Adrenal gland (tissue), 12 donors: Measurements from ENCODE around the gene VWF. TPM values are rescaled to one million over a fixed set of nuclear protein-coding genes. Genes with fewer than 3 reads are reported as not detected.

Source experiments
- DNase-seq, 7 donors: peaks; one replicate each; pipeline ENCODE4 v3.0.0-alpha.2; 2019 to 2020
- H3K27ac ChIP-seq, 5 donors: fragments of 200-600 bp; sonication (generic) in 4 of 5; 1 replicate in 3 of 5; 2 replicates in 2 of 5; pipeline versions ENCODE4 v1.5.1 to v1.8.0; 2016 to 2020; ENCODE audit warnings: mild to moderate bottlenecking in 1 of 5
- H3K27me3 ChIP-seq: fragments of 200-600 bp; 2 replicates; pipeline ENCODE4 v1.8.0; 2021
- H3K36me3 ChIP-seq, 2 donors: fragments of 200-600 bp; replicated peaks in 1 of 2; 1 replicate in 1 of 2; 2 replicates in 1 of 2; pipeline versions ENCODE4 v1.5.1 to v1.8.0; 2018 to 2022
- H3K4me1 ChIP-seq, 2 donors: fragments of 200-600 bp; replicated peaks in 1 of 2; 1 replicate in 1 of 2; 2 replicates in 1 of 2; pipeline versions ENCODE4 v1.5.1 to v1.8.0; 2018 to 2021
- H3K4me3 ChIP-seq, 4 donors: fragments of 200-600 bp; sonication (generic) in 3 of 4; one replicate each; pipeline ENCODE4 v1.5.1; 2016 to 2018
- H3K9me3 ChIP-seq, 3 donors: fragments of 200-600 bp; sonication (generic) in 1 of 3; replicated peaks in 1 of 3; 1 replicate in 2 of 3; 2 replicates in 1 of 3; pipeline versions ENCODE4 v1.5.1 to v1.8.0; 2016 to 2021
- CTCF ChIP-seq, 6 experiments: fragments of 450-650 bp in 4 of 6; fragments of 200-600 bp in 2 of 6; sonication (generic) in 1 of 6; IDR thresholded peaks; 1 replicate in 5 of 6; 2 replicates in 1 of 6; pipeline versions ENCODE4 v1.5.1 to v1.8.0; 2016 to 2021; ENCODE audit warnings: antibody characterized with exemption in 6 of 6, mild to moderate bottlenecking in 2 of 6, moderate library complexity in 1 of 6
- POLR2A ChIP-seq, 2 donors: fragments of 450-650 bp; IDR thresholded peaks; one replicate each; pipeline ENCODE4 v1.6.1; 2017; ENCODE audit warnings: antibody characterized with exemption in 2 of 2, mild to moderate bottlenecking in 2 of 2, moderate library complexity in 1 of 2
- WGBS, 4 donors: extraction: QIAGEN DNeasy Blood & Tissue Kit in 2 of 4; methylation state at CpG; one replicate each; pipeline versions ENCODE4 v1.1.5 to v1.1.7; 2013 to 2017; 5-methylcytosine and 5-hydroxymethylcytosine counted together
- intact Hi-C, 2 donors: fragments of 100-400 bp; cut with DNase I; formaldehyde crosslinking; loops; one replicate each; pipeline versions ENCODE4 v1.14.1 to v1.15.0; 2022 to 2023
- polyA plus RNA-seq, 3 donors: library from polyadenylated mRNA; stranded (reverse); fragments of 200-250 nt in 2 of 3; fragments of 350-450 nt in 1 of 3; fragmentation: Illumina TruSeq in 1 of 3; extraction: RNeasy Lipid Tissue Mini Kit (QIAGEN cat#74804) in 1 of 3; gene quantifications; one replicate each; pipeline ENCODE4 v1.2.3, GENCODE V29; 2013 to 2014
- total RNA-seq, 9 donors: library from RNA; depleted of rRNA in 4 of 9; stranded (reverse); fragments of >200 nt in 4 of 9; fragments of 120-200 nt in 1 of 9; fragmentation: NEBNext Ultra II Directional in 1 of 9; extraction: Animal tissue kit (Norgen Biotek cat#: 25700) in 1 of 9; gene quantifications; one replicate each; pipeline versions ENCODE4 v1.1.0 to v1.2.4, GENCODE V29; 2013 to 2023
- donor health status: healthy with polysubstance abuse.
- donor health status: Bipolar disorder and iron deficiency.
- donor health status: DM: yes; HTN: yes; CAD: no.
- donor health status: DM: no; HTN: no; CAD: no.
- donor health status: DM: no; HTN: no; CAD: no.
- donor health status: DM: yes; HTN: yes; CAD: no.

VWF gene
- total and polyA plus RNA-seq, 12 donors: 2.0 to 60.1 (median 36.2) TPM

GRCh38 chr12:5987573-5987972 lies 136.9 kb downstream of the VWF start:
- Histone ChIP-seq H3K4me3 (no peak overlapping the region), H3K36me3 (no peaks in the 10 kb centered on the region), H3K9me3 (no peaks in the 10 kb centered on the region), H3K27ac (no peak overlapping the region), H3K27me3 (no peaks in the 10 kb centered on the region), H3K4me1 (no peaks in the 10 kb centered on the region)
- intact Hi-C loops: loop anchor here (5.0 kb wide), 1 partner anchor 50 kb away; no protein-coding TSS in a partner anchor
- 79 to 85% (median 81%) methylated on average over 5 of the region's 5 CpGs for WGBS, 4 donors
- DNase-seq: no peak
- TF ChIP-seq CTCF (IDR thresholded peaks at IDR 0.05): no peak
- no peak for TF ChIP-seq POLR2A (IDR thresholded peaks at IDR 0.05)

- no peak overlapping the region for H3K4me3 ChIP-seq
- DNase-seq: no peak
- no peaks in the 10 kb centered on the region for H3K4me1 ChIP-seq
- TF ChIP-seq CTCF (IDR thresholded peaks at IDR 0.05) (no peak), POLR2A (IDR thresholded peaks at IDR 0.05) (no peak)
- no peaks in the 10 kb centered on the region for H3K9me3 ChIP-seq
- whole genome bisulfite sequencing, 4 donors: 60 to 79% (median 73%) methylated on average over 5 to 8 of the region's 8 CpGs
- intact Hi-C loops: loop anchor here (5.0 kb wide), 1 partner anchor 52 kb away; no protein-coding TSS in a partner anchor
- H3K27ac ChIP-seq: no peak overlapping the region
- H3K36me3 ChIP-seq: no peaks in the 10 kb centered on the region
- no peaks in the 10 kb centered on the region for H3K27me3 ChIP-seq
These were observed 139.0 kb downstream of the VWF start for GRCh38 chr12:5985471-5985870.

GRCh38 chr12:5984873-5985272 lies 139.6 kb downstream of the VWF start:
- 65 to 75% (median 74%) methylated on average over 8 to 9 of the region's 9 CpGs for WGBS, 4 donors
- TF ChIP-seq POLR2A (IDR thresholded peaks at IDR 0.05): no peak
- Histone ChIP-seq H3K4me1 (no peaks in the 10 kb centered on the region), H3K27ac (no peak overlapping the region), H3K4me3 (no peak overlapping the region), H3K9me3 (no peaks in the 10 kb centered on the region), H3K27me3 (no peaks in the 10 kb centered on the region), H3K36me3 (no peaks in the 10 kb centered on the region)
- intact Hi-C loops: loop anchor here (5.0 kb wide), 1 partner anchor 52 kb away; no protein-coding TSS in a partner anchor
- no peak for DNase-seq

- no peak for TF ChIP-seq CTCF (IDR thresholded peaks at IDR 0.05)
- no peak for TF ChIP-seq POLR2A (IDR thresholded peaks at IDR 0.05)
- no peaks in the 10 kb centered on the region for H3K27me3 ChIP-seq
- H3K27ac ChIP-seq: no peak overlapping the region
- intact Hi-C loops: no loop called here
- no peaks in the 10 kb centered on the region for H3K9me3 ChIP-seq
- WGBS, 4 donors: 70 to 81% (median 78%) methylated on average over 4 of the region's 4 CpGs
- no peaks in the 10 kb centered on the region for H3K36me3 ChIP-seq
- DNase-seq: no peak
- H3K4me1 ChIP-seq: no peaks in the 10 kb centered on the region
- no peak overlapping the region for H3K4me3 ChIP-seq
These were observed 142.4 kb downstream of the VWF start for GRCh38 chr12:5982106-5982505.

GRCh38 chr12:5977556-5977955 lies 146.9 kb downstream of the VWF start:
- DNase-seq: no peak
- intact Hi-C loops: no loop called here
- WGBS, 4 donors: 73 to 80% (median 77%) methylated on average over 6 of the region's 6 CpGs
- Histone ChIP-seq H3K27me3 (no peaks in the 10 kb centered on the region), H3K9me3 (no peaks in the 10 kb centered on the region), H3K4me1 (no peaks in the 10 kb centered on the region), H3K4me3 (no peak overlapping the region), H3K36me3 (no peaks in the 10 kb centered on the region), H3K27ac (no peak overlapping the region)
- TF ChIP-seq CTCF (IDR thresholded peaks at IDR 0.05) (no peak), POLR2A (IDR thresholded peaks at IDR 0.05) (no peak)
